Vagina (tissue), 2 donors: ENCODE data around the gene OAT. TPM values are rescaled to one million over a fixed set of nuclear protein-coding genes. Genes with fewer than 3 reads are reported as not detected.

Source experiments
- DNase-seq, 2 donors: peaks; one replicate each; pipeline ENCODE4 v3.0.0-alpha.2; 2017; ENCODE audit errors: extremely low spot score in 2 of 2
- H3K27ac ChIP-seq: fragments of 200-600 bp; sonication (generic); one replicate; pipeline ENCODE4 v1.5.1; 2019
- H3K27me3 ChIP-seq: fragments of 200-600 bp; sonication (generic); one replicate; pipeline ENCODE4 v1.5.1; 2019
- H3K36me3 ChIP-seq, 2 donors: fragments of 200-600 bp; sonication (generic); one replicate each; pipeline ENCODE4 v1.5.1; 2017 to 2019
- H3K4me1 ChIP-seq: fragments of 200-600 bp; sonication (generic); one replicate; pipeline ENCODE4 v1.5.1; 2019
- H3K4me3 ChIP-seq, 2 donors: fragments of 200-600 bp; sonication (generic); 1 replicate in 1 of 2; 2 replicates in 1 of 2; pipeline ENCODE4 v1.5.1; 2016 to 2019
- H3K9me3 ChIP-seq: fragments of 200-600 bp; sonication (generic); one replicate; pipeline ENCODE4 v1.5.1; 2019
- CTCF ChIP-seq, 3 experiments: fragments of 450-650 bp in 2 of 3; fragments of 200-600 bp in 1 of 3; sonication (generic) in 1 of 3; IDR thresholded peaks; one replicate each; pipeline ENCODE4 v1.5.1; 2017 to 2019; ENCODE audit warnings: antibody characterized with exemption in 3 of 3, mild to moderate bottlenecking in 2 of 3, moderate library complexity in 2 of 3
- POLR2A ChIP-seq, 2 donors: fragments of 450-650 bp; IDR thresholded peaks; one replicate each; pipeline ENCODE4 v1.6.1; 2017; ENCODE audit warnings: antibody characterized with exemption in 2 of 2, mild to moderate bottlenecking in 2 of 2, moderate library complexity in 2 of 2
- POLR2AphosphoS5 ChIP-seq, 2 donors: sonication (generic); formaldehyde crosslinking; IDR thresholded peaks; one replicate each; pipeline ENCODE4 v1.9.0; 2017; ENCODE audit warnings: antibody characterized with exemption in 2 of 2, mild to moderate bottlenecking in 2 of 2, low read depth in 1 of 2; ENCODE audit not compliant: insufficient read depth in 1 of 2
- intact Hi-C: fragments of 100-400 bp; cut with DNase I; formaldehyde crosslinking; loops from one replicate; pipeline ENCODE4 v1.15.1; 2023
- total RNA-seq: library from RNA; depleted of rRNA; stranded (reverse); fragments of >200 nt; gene quantifications from one replicate; pipeline ENCODE4 v1.2.3, GENCODE V29; 2016

OAT gene
- total RNA-seq, 1 donor from 2014 or later: 83.2 TPM

- no peak overlapping the region for H3K27ac ChIP-seq
- H3K4me3 ChIP-seq: no peak overlapping the region
- no peaks in the 10 kb centered on the region for H3K27me3 ChIP-seq
- TF ChIP-seq CTCF (IDR thresholded peaks at IDR 0.05) (no peak), POLR2AphosphoS5 (IDR thresholded peaks at IDR 0.05; ENCODE audit: insufficient read depth in 1 of 2, low read depth in 1 of 2) (no peak), POLR2A (IDR thresholded peaks at IDR 0.05) (no peak)
- H3K36me3 ChIP-seq: no peaks in the 10 kb centered on the region
- H3K9me3 ChIP-seq: no peaks in the 10 kb centered on the region
- intact Hi-C loops: no loop called here
- no peak for DNase-seq
- no peaks in the 10 kb centered on the region for H3K4me1 ChIP-seq
These were observed 49.7 kb downstream of the OAT start for GRCh38 chr10:124369066-124369465.

GRCh38 chr10:124367936-124368335 is 50.8 kb downstream of the OAT start:
- Histone ChIP-seq H3K27ac (no peak overlapping the region), H3K4me3 (no peak overlapping the region), H3K4me1 (no peaks in the 10 kb centered on the region), H3K27me3 (no peaks in the 10 kb centered on the region), H3K9me3 (no peaks in the 10 kb centered on the region), H3K36me3 (no peaks in the 10 kb centered on the region)
- intact Hi-C loops: no loop called here
- no peak for TF ChIP-seq POLR2AphosphoS5 (IDR thresholded peaks at IDR 0.05; ENCODE audit: insufficient read depth in 1 of 2, low read depth in 1 of 2)
- TF ChIP-seq POLR2A (IDR thresholded peaks at IDR 0.05): no peak
- TF ChIP-seq CTCF (IDR thresholded peaks at IDR 0.05): no peak
- no peak for DNase-seq

- peak in 1 of 2 donors; percentile 100 for DNase-seq
- Histone ChIP-seq H3K4me1 (no peaks in the 10 kb centered on the region), H3K4me3 (no peak overlapping the region), H3K27ac (no peak overlapping the region), H3K27me3 (no peaks in the 10 kb centered on the region), H3K9me3 (no peaks in the 10 kb centered on the region), H3K36me3 (no peaks in the 10 kb centered on the region)
- intact Hi-C loops: no loop called here
- no peak for TF ChIP-seq CTCF (IDR thresholded peaks at IDR 0.05)
- TF ChIP-seq POLR2A (IDR thresholded peaks at IDR 0.05): no peak
- TF ChIP-seq POLR2AphosphoS5 (IDR thresholded peaks at IDR 0.05; ENCODE audit: insufficient read depth in 1 of 2, low read depth in 1 of 2): no peak
These were observed 51.3 kb downstream of the OAT start for GRCh38 chr10:124367414-124367813.

GRCh38 chr10:124366825-124367224 is 51.9 kb downstream of the OAT start:
- no peak for TF ChIP-seq POLR2AphosphoS5 (IDR thresholded peaks at IDR 0.05; ENCODE audit: insufficient read depth in 1 of 2, low read depth in 1 of 2)
- TF ChIP-seq CTCF (IDR thresholded peaks at IDR 0.05): no peak
- TF ChIP-seq POLR2A (IDR thresholded peaks at IDR 0.05): no peak
- intact Hi-C loops: no loop called here
- no peak for DNase-seq
- H3K4me1 ChIP-seq: no peaks in the 10 kb centered on the region
- H3K27me3 ChIP-seq: no peaks in the 10 kb centered on the region
- no peaks in the 10 kb centered on the region for H3K9me3 ChIP-seq
- no peak overlapping the region for H3K4me3 ChIP-seq
- H3K27ac ChIP-seq: no peak overlapping the region
- H3K36me3 ChIP-seq: no peaks in the 10 kb centered on the region

GRCh38 chr10:124366343-124366742 is 52.4 kb downstream of the OAT start:
- DNase-seq: no peak
- intact Hi-C loops: no loop called here
- no peaks in the 10 kb centered on the region for H3K36me3 ChIP-seq
- no peak overlapping the region for H3K4me3 ChIP-seq
- H3K27ac ChIP-seq: no peak overlapping the region
- H3K4me1 ChIP-seq: no peaks in the 10 kb centered on the region
- no peaks in the 10 kb centered on the region for H3K9me3 ChIP-seq
- H3K27me3 ChIP-seq: no peaks in the 10 kb centered on the region
- TF ChIP-seq CTCF (IDR thresholded peaks at IDR 0.05) (no peak), POLR2AphosphoS5 (IDR thresholded peaks at IDR 0.05; ENCODE audit: insufficient read depth in 1 of 2, low read depth in 1 of 2) (no peak), POLR2A (IDR thresholded peaks at IDR 0.05) (no peak)
